Measurements from ENCODE around the gene LIMA1.

Gene LIMA1

DNA sequence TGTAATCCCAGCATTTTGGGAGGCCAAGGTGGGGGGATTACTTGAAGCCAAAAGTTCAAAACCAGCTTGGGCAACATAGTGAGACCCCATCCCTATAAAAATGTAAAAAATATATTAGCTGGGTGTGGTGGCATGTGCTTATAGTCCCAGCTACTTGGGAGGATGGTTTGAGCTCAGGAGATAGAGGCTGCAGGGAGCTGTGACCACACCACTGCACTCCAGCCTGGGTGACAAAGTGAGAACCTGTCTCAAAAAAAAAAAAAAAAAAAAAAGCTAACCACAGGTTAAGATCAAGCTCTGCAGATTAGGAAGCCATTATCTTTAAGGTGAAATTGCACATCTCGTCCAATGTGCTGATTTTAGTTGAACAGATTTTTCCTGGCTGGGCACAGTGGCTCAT lies 92.5 kb downstream of the LIMA1 start:
- H2AFZ ChIP-seq (ENCODE audit: low read depth, low read length, severe bottlenecking): no peak overlapping the region
- H3K36me3 ChIP-seq (ENCODE audit: low read length): no peaks in the 10 kb centered on the region; the same call in 1 of the 2 replicates
- no peaks in the 10 kb centered on the region for H3K9me3 ChIP-seq (ENCODE audit: insufficient read depth, low read length)
- H3K27ac ChIP-seq (ENCODE audit: low read depth, low read length): no peak overlapping the region
- H3K27me3 ChIP-seq (ENCODE audit: low read length): no peaks in the 10 kb centered on the region
- no peak for TF ChIP-seq EZH2phosphoT487 (conservative IDR thresholded peaks at IDR 0.05; ENCODE audit: low read length)
- TF ChIP-seq, protein P1, sequence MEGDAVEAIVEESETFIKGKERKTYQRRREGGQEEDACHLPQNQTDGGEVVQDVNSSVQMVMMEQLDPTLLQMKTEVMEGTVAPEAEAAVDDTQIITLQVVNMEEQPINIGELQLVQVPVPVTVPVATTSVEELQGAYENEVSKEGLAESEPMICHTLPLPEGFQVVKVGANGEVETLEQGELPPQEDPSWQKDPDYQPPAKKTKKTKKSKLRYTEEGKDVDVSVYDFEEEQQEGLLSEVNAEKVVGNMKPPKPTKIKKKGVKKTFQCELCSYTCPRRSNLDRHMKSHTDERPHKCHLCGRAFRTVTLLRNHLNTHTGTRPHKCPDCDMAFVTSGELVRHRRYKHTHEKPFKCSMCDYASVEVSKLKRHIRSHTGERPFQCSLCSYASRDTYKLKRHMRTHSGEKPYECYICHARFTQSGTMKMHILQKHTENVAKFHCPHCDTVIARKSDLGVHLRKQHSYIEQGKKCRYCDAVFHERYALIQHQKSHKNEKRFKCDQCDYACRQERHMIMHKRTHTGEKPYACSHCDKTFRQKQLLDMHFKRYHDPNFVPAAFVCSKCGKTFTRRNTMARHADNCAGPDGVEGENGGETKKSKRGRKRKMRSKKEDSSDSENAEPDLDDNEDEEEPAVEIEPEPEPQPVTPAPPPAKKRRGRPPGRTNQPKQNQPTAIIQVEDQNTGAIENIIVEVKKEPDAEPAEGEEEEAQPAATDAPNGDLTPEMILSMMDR (IDR thresholded peaks at IDR 0.05; ENCODE audit: insufficient read depth, low read length, poor library complexity, severe bottlenecking): no peak
- H3F3A ChIP-seq (ENCODE audit: insufficient read depth): no peaks in the 10 kb centered on the region
- H3K9me2 ChIP-seq (replicated peaks; ENCODE audit: insufficient read depth, low read length): no peaks in the 10 kb centered on the region
- H3K4me3 ChIP-seq (ENCODE audit: insufficient read depth, low read length, poor library complexity, severe bottlenecking): no peak overlapping the region
- no peaks in the 10 kb centered on the region for H4K20me1 ChIP-seq (ENCODE audit: low read depth, low read length)
- H3K9ac ChIP-seq (ENCODE audit: low read length): no peak overlapping the region
- H3K4me2 ChIP-seq (ENCODE audit: low read depth, low read length, poor library complexity, severe bottlenecking): no peak overlapping the region
- no peaks in the 10 kb centered on the region for H3K79me2 ChIP-seq (ENCODE audit: insufficient read depth, low read length)

DNA sequence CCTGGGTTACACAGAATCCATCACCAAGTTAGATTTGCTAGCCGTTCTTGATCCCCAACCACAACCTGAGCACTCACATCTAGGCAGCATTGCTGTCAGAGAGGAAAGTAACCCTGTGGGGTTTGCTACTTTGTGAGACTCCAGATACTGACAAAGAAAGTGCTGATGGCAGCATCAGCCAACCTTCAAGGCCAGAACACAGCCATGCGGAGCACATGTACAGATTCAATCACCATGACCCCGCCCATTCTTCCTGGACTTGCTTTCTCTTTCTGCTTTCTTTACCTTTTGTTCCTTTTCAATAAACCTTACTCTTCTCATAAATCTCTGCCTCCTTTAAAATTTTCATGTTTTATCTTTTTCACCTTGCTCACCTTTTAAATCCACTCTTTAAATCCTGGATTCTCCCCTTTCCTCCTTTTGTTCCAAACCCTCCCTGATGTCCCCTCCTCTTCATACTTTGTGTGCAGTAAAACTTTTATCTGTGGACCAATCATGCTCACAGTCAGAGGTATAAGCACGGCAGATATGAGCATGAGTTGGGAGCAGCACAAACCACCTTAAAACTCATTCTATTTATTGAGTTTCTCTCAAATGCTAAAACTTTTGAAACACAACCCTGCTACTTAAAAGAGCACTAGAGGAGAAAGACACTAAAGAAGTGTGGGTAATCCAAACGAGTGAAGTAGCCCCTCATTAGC lies 94.3 kb downstream of the LIMA1 start:
- no peak for TF ChIP-seq EZH2phosphoT487 (conservative IDR thresholded peaks at IDR 0.05; ENCODE audit: low read length)
- TF ChIP-seq, protein P1 (IDR thresholded peaks at IDR 0.05; ENCODE audit: insufficient read depth, low read length, poor library complexity, severe bottlenecking): no peak
- Histone ChIP-seq H3K4me3 (ENCODE audit: insufficient read depth, low read length, poor library complexity, severe bottlenecking) (no peak overlapping the region), H3K9me2 (replicated peaks; ENCODE audit: insufficient read depth, low read length) (no peaks in the 10 kb centered on the region), H3K4me2 (ENCODE audit: low read depth, low read length, poor library complexity, severe bottlenecking) (no peak overlapping the region), H3K27me3 (ENCODE audit: low read length) (no peaks in the 10 kb centered on the region), H3K36me3 (ENCODE audit: low read length) (no peaks in the 10 kb centered on the region), H3K27ac (ENCODE audit: low read depth, low read length) (no peak overlapping the region), H3K9me3 (ENCODE audit: insufficient read depth, low read length) (no peaks in the 10 kb centered on the region), H2AFZ (ENCODE audit: low read depth, low read length, severe bottlenecking) (no peak overlapping the region), H4K20me1 (ENCODE audit: low read depth, low read length) (no peaks in the 10 kb centered on the region), H3K79me2 (ENCODE audit: insufficient read depth, low read length) (no peaks in the 10 kb centered on the region), H3F3A (ENCODE audit: insufficient read depth) (no peaks in the 10 kb centered on the region), H3K9ac (ENCODE audit: low read length) (no peak overlapping the region)

DNA sequence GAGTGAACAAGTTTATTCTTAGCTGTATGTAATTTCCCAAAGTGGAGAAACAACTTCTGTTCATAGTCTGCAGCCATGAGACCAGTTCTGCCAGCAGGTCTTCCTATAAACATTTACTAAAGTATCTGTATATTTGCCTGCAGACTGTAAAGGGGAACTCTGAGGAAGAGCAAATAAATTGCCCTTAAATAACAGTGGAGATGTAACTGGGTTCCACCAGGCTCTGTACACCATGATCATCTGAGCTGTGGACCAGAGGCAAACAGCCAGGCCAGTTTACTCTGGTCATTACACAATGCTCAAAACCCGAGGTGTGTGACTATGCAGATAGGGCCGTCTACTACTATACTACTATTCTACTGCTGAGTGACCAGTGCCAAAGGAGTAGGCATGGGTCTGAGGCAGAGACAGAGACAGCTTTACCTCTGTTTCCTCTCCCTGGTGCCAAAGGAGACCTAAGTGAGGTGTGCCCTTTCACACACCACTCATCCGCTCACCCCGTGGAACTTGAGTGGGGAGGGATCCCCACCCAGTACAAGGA lies 95.0 kb downstream of the LIMA1 start:
- no peaks in the 10 kb centered on the region for H3K27me3 ChIP-seq (ENCODE audit: low read length)
- no peaks in the 10 kb centered on the region for H3K36me3 ChIP-seq (ENCODE audit: low read length)
- no peak overlapping the region for H3K9ac ChIP-seq (ENCODE audit: low read length)
- H3K79me2 ChIP-seq (ENCODE audit: insufficient read depth, low read length): no peaks in the 10 kb centered on the region
- H2AFZ ChIP-seq (ENCODE audit: low read depth, low read length, severe bottlenecking): no peak overlapping the region
- H3K27ac ChIP-seq (ENCODE audit: low read depth, low read length): no peak overlapping the region
- TF ChIP-seq EZH2phosphoT487 (conservative IDR thresholded peaks at IDR 0.05; ENCODE audit: low read length): no peak
- TF ChIP-seq, protein P1 (IDR thresholded peaks at IDR 0.05; ENCODE audit: insufficient read depth, low read length, poor library complexity, severe bottlenecking): no peak
- no peak overlapping the region for H3K4me2 ChIP-seq (ENCODE audit: low read depth, low read length, poor library complexity, severe bottlenecking)
- H4K20me1 ChIP-seq (ENCODE audit: low read depth, low read length): no peaks in the 10 kb centered on the region
- H3F3A ChIP-seq (ENCODE audit: insufficient read depth): no peaks in the 10 kb centered on the region
- H3K4me3 ChIP-seq (ENCODE audit: insufficient read depth, low read length, poor library complexity, severe bottlenecking): no peak overlapping the region
- no peaks in the 10 kb centered on the region for H3K9me2 ChIP-seq (replicated peaks; ENCODE audit: insufficient read depth, low read length)
- no peaks in the 10 kb centered on the region for H3K9me3 ChIP-seq (ENCODE audit: insufficient read depth, low read length)
